ENCODE data around the gene OBSCN. TPM values are rescaled to one million over a fixed set of nuclear protein-coding genes. Genes with fewer than 3 reads are reported as not detected.
A peak's percentile ranks its signal among the peaks of the same experiment; 100 is the strongest.

OBSCN gene
- total and polyA plus RNA-seq, 5 donors: 144 to 234 (median 188) TPM

GRCh38 chr1:228353601-228354371, 145.9 kb downstream of the OBSCN start:
- Histone ChIP-seq H3K9me3 (ENCODE audit: control insufficient read depth, low read length) (no peaks in the 10 kb centered on the region), H3K27ac (ENCODE audit: low read length) (no peak overlapping the region), H3K27me3 (ENCODE audit: control insufficient read depth, insufficient read depth) (no peaks in the 10 kb centered on the region), H3K4me1 (ENCODE audit: control insufficient read depth, insufficient read depth, low read length) (no peaks in the 10 kb centered on the region), H3K4me3 (ENCODE audit: low read length) (no peak overlapping the region)
- WGBS: 74% methylated on average over 11 of the region's 11 CpGs
- ATAC-seq (no peak), DNase-seq (peak; percentile 3 to 55 (median 26))
- intact Hi-C loops (cut with DNase I): no loop called here

GRCh38 chr1:228354390-228355320, 146.8 kb downstream of the OBSCN start:
- ATAC-seq (no peak), DNase-seq (peak; percentile 4 to 41 (median 33))
- 77% methylated on average over 19 of the region's 19 CpGs for WGBS
- H3K4me3 ChIP-seq (ENCODE audit: low read length): no peak overlapping the region
- no peaks in the 10 kb centered on the region for H3K27me3 ChIP-seq (ENCODE audit: control insufficient read depth, insufficient read depth)
- intact Hi-C loops (cut with DNase I): no loop called here
- H3K9me3 ChIP-seq (ENCODE audit: control insufficient read depth, low read length): no peaks in the 10 kb centered on the region
- H3K4me1 ChIP-seq (ENCODE audit: control insufficient read depth, insufficient read depth, low read length): no peaks in the 10 kb centered on the region
- no peak overlapping the region for H3K27ac ChIP-seq (ENCODE audit: low read length)

- DNase-seq: peak in 1 of 3 donors; percentile 7
- intact Hi-C loops (cut with DNase I): no loop called here
- no peak for ATAC-seq
- Histone ChIP-seq H3K4me1 (ENCODE audit: control insufficient read depth, insufficient read depth, low read length) (no peaks in the 10 kb centered on the region), H3K9me3 (ENCODE audit: control insufficient read depth, low read length) (no peaks in the 10 kb centered on the region), H3K4me3 (ENCODE audit: low read length) (no peak overlapping the region), H3K27me3 (ENCODE audit: control insufficient read depth, insufficient read depth) (no peaks in the 10 kb centered on the region), H3K27ac (ENCODE audit: low read length) (no peak overlapping the region)
- WGBS: 78% methylated on average over 8 of the region's 8 CpGs
Observed at GRCh38 chr1:228356897-228357680, 149.2 kb downstream of the OBSCN start.

GRCh38 chr1:228358039-228358763, 150.4 kb downstream of the OBSCN start:
- Histone ChIP-seq H3K4me1 (ENCODE audit: control insufficient read depth, insufficient read depth, low read length) (no peaks in the 10 kb centered on the region), H3K27ac (ENCODE audit: low read length) (no peak overlapping the region), H3K4me3 (ENCODE audit: low read length) (no peak overlapping the region), H3K27me3 (ENCODE audit: control insufficient read depth, insufficient read depth) (no peaks in the 10 kb centered on the region), H3K9me3 (ENCODE audit: control insufficient read depth, low read length) (no peaks in the 10 kb centered on the region)
- intact Hi-C loops (cut with DNase I): no loop called here
- WGBS: 48% methylated on average over 4 of the region's 4 CpGs
- ATAC-seq (no peak), DNase-seq (peak in 2 of 3 donors; percentile 13 to 30)

DNA sequence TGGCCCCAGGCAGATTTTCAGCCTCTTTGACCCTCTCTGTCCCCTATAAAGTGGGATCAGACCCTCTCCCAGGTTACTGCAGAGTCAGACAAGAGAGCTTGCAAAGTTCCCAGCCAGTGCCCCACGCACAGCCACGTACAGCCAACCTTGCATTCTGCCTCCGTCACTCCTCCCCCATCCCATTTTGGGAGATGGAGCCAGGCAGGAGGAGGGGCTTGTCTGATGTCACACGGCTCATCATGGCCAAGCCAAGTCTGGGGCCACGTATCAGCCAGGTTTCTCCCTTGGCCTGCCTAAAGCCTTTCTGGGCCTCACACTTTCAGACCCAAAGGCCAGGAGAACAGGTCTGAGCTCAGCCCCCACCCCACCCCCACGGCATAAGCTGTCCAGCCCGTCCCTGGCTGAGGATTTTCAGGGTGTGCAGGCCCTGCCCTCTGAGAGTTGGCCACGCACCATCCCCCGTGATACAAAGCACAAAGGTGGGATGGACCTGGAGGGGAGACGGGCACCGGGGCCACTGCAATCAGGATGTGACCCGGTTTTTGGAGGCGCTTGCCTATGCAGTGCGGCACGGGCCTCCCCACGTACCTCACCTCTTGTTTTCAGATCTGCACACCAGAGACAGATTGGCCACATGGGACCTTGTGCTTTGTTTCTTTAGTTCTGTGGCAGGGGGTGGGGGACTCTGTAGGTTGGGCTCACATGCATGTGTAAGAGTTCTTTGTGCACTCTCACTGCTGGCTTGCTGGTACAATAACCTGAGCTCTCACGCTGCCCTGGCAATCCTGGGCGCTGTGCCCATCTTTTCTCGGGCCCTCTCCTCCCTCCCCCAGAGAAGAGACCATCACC, 151.1 kb downstream of the OBSCN start:
- intact Hi-C loops (cut with DNase I): no loop called here
- Histone ChIP-seq H3K4me1 (ENCODE audit: control insufficient read depth, insufficient read depth, low read length) (no peaks in the 10 kb centered on the region), H3K9me3 (ENCODE audit: control insufficient read depth, low read length) (no peaks in the 10 kb centered on the region), H3K27ac (ENCODE audit: low read length) (no peak overlapping the region), H3K4me3 (ENCODE audit: low read length) (no peak overlapping the region), H3K27me3 (ENCODE audit: control insufficient read depth, insufficient read depth) (no peaks in the 10 kb centered on the region)
- ATAC-seq (peak; percentile 3 to 6), DNase-seq (peak; percentile 14 to 69 (median 67))
- WGBS: 84% methylated on average over 19 of the region's 19 CpGs

DNA sequence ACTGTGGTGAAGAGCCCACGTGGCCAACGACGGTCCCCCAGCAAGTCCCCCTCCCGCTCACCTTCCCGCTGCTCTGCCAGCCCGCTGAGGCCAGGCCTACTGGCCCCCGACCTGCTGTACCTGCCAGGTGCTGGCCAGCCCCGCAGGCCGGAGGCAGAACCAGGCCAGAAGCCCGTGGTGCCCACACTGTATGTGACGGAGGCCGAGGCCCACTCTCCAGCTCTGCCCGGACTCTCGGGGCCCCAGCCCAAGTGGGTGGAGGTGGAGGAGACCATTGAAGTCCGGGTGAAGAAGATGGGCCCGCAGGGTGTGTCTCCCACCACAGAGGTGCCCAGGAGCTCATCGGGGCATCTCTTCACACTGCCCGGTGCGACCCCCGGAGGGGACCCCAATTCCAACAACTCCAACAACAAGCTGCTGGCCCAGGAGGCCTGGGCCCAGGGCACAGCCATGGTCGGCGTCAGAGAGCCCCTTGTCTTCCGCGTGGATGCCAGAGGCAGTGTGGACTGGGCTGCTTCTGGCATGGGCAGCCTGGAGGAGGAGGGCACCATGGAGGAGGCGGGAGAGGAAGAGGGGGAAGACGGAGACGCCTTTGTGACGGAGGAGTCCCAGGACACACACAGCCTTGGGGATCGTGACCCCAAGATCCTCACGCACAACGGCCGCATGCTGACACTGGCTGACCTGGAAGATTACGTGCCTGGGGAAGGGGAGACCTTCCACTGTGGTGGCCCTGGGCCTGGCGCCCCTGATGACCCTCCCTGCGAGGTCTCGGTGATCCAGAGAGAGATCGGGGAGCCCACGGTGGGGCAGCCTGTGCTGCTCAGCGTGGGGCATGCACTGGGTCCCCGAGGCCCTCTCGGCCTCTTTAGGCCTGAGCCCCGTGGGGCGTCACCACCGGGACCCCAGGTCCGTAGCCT, 152.0 kb downstream of the OBSCN start:
- ATAC-seq (peak; percentile 5 to 6), DNase-seq (peak; percentile 13 to 69 (median 63))
- Histone ChIP-seq H3K27ac (ENCODE audit: low read length) (no peak overlapping the region), H3K9me3 (ENCODE audit: control insufficient read depth, low read length) (no peaks in the 10 kb centered on the region), H3K27me3 (ENCODE audit: control insufficient read depth, insufficient read depth) (no peaks in the 10 kb centered on the region), H3K4me1 (ENCODE audit: control insufficient read depth, insufficient read depth, low read length) (no peaks in the 10 kb centered on the region), H3K4me3 (ENCODE audit: low read length) (no peak overlapping the region)
- WGBS: 89% methylated on average over 45 of the region's 45 CpGs
- intact Hi-C loops (cut with DNase I): no loop called here

DNA sequence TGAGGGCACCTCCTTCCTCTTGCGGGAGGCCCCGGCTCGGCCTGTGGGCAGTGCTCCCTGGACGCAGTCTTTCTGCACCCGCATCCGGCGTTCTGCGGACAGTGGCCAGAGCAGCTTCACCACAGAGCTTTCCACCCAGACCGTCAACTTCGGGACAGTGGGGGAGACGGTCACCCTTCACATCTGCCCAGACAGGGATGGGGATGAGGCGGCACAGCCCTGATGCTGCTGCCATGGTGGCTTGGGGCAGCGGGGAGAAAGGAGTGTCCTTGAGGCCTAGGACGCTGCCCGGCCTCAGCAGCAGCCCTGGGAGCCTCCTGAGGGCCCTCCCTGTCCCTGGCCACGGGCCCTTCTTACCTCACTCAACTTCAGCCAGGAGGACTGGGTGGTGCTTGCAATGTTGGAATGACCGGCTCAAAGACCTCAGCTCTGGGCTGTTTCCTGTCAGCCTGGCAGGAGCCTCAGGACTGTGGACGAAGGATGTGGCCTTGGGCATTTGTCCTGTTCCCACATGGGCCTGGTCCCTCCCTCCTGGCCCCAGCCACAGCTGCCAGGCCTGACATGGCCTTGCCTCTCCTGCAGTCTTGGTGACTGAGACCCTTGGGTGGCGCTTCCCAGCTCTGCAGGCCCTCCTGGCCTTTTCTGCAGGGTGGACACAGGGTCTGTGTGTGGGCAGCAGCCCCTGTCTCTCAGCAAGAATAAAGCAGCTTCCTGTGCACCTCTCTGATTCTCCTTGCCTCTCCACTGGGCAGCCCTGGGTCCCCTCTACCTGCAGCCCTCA, 152.9 kb downstream of the OBSCN start:
- 76% methylated on average over 19 of the region's 19 CpGs for WGBS
- H3K9me3 ChIP-seq (ENCODE audit: control insufficient read depth, low read length): no peaks in the 10 kb centered on the region
- intact Hi-C loops (cut with DNase I): no loop called here
- no peak overlapping the region for H3K27ac ChIP-seq (ENCODE audit: low read length)
- no peaks in the 10 kb centered on the region for H3K27me3 ChIP-seq (ENCODE audit: control insufficient read depth, insufficient read depth)
- DNase-seq (peak; percentile 18 to 65 (median 62)), ATAC-seq (peak; percentile 6 to 8)
- no peaks in the 10 kb centered on the region for H3K4me1 ChIP-seq (ENCODE audit: control insufficient read depth, insufficient read depth, low read length)
- H3K4me3 ChIP-seq (ENCODE audit: low read length): no peak overlapping the region

- no peaks in the 10 kb centered on the region for H3K4me1 ChIP-seq (ENCODE audit: control insufficient read depth, insufficient read depth, low read length)
- no peaks in the 10 kb centered on the region for H3K9me3 ChIP-seq (ENCODE audit: control insufficient read depth, low read length)
- H3K27ac ChIP-seq (ENCODE audit: low read length): no peak overlapping the region
- peak; percentile 2 for ATAC-seq
- H3K27me3 ChIP-seq (ENCODE audit: control insufficient read depth, insufficient read depth): no peaks in the 10 kb centered on the region
- peak; percentile 21 to 69 (median 55) for DNase-seq
- H3K4me3 ChIP-seq (ENCODE audit: low read length): no peak overlapping the region
- intact Hi-C loops (cut with DNase I): no loop called here
- WGBS: 76% methylated on average over 26 of the region's 26 CpGs
Observed at GRCh38 chr1:228361314-228362140, 153.7 kb downstream of the OBSCN start.

Data from right cardiac atrium (tissue), 5 donors.